Stimulated activated CD4-positive, alpha-beta T cell treated with anti-CD3 and anti-CD28 coated beads, Interleukin-1b, Interleukin-23, amount 100 ng/mL, for 4 hours (primary cell): ENCODE measurements around the gene ZNF292.
"Not testable (repeated sequence)": the region's sequence is repeated elsewhere in the genome, so short reads cannot be mapped to it uniquely, and the experiment has no call there.

Source experiments
- DNase-seq, 2 donors: peaks; one replicate each; pipeline ENCODE4 v3.0.0-alpha.2; 2020; ENCODE audit warnings: low read depth in 2 of 2

The ZNF292 gene

GRCh38 chr6:87154993-87155841 is at the start of gene ZNF292:
Gene ZNF292 (plus strand): TSS chr6:87155565. CDS start chr6:87155592, 27 bp downstream.
- peak; percentile 87 to 89 for DNase-seq

GRCh38 chr6:87105823-87106222 is 49.5 kb upstream of the ZNF292 start:
- no peak for DNase-seq

GRCh38 chr6:87110636-87111035 is 44.7 kb upstream of the ZNF292 start:
- DNase-seq: no peak

GRCh38 chr6:87115402-87116135 is 39.8 kb upstream of the ZNF292 start:
- DNase-seq: no peak

- DNase-seq: no peak
Measured at GRCh38 chr6:87116922-87117321, 38.4 kb upstream of the ZNF292 start.

GRCh38 chr6:87118054-87118453 is 37.3 kb upstream of the ZNF292 start:
- DNase-seq: no peak

- no peak for DNase-seq
Measured at GRCh38 chr6:87122477-87122876, 32.9 kb upstream of the ZNF292 start.

- DNase-seq: no peak
Measured at GRCh38 chr6:87124074-87124473, 31.3 kb upstream of the ZNF292 start.

GRCh38 chr6:87126501-87126900 is 28.9 kb upstream of the ZNF292 start:
- no peak for DNase-seq

GRCh38 chr6:87127737-87128136 is 27.6 kb upstream of the ZNF292 start:
- DNase-seq: no peak

- no peak for DNase-seq
Measured at GRCh38 chr6:87136963-87137362, 18.4 kb upstream of the ZNF292 start.

GRCh38 chr6:87139236-87139635 is 16.1 kb upstream of the ZNF292 start:
- DNase-seq: peak in 1 of 2 donors; percentile 41

- DNase-seq: not testable (repeated sequence)
Measured at GRCh38 chr6:87139927-87140326, 15.4 kb upstream of the ZNF292 start.

GRCh38 chr6:87146363-87146762 is 9.0 kb upstream of the ZNF292 start:
- no peak for DNase-seq

GRCh38 chr6:87150406-87150805 is 5.0 kb upstream of the ZNF292 start:
- no peak for DNase-seq

GRCh38 chr6:87151471-87151780 is 3.9 kb upstream of the ZNF292 start:
- no peak for DNase-seq

GRCh38 chr6:87151781-87152525 is 3.4 kb upstream of the ZNF292 start:
- peak; percentile 58 to 73 for DNase-seq

- no peak for DNase-seq
Measured at GRCh38 chr6:87152526-87152955, 2.8 kb upstream of the ZNF292 start.

GRCh38 chr6:87154641-87154992 is 748 bp upstream of the ZNF292 start:
- no peak for DNase-seq

- peak; percentile 25 to 43 for DNase-seq
Measured at GRCh38 chr6:87155842-87156815, 764 bp downstream of the ZNF292 start.

- not testable (repeated sequence) for DNase-seq
Measured at GRCh38 chr6:87157596-87157995, 2.2 kb downstream of the ZNF292 start.
